Stimulated activated CD8-positive, alpha-beta memory T cell treated with anti-CD3 and anti-CD28 coated beads, Interleukin-15, amount 100 ng/mL, for 24 hours (primary cell): Measurements from ENCODE around the gene CTDSPL2.
"Not testable (repeated sequence)": the region's sequence is repeated elsewhere in the genome, so short reads cannot be mapped to it uniquely, and the experiment has no call there.

Experiments
- DNase-seq: peaks from one replicate; pipeline ENCODE4 v3.0.0-alpha.2; 2020; ENCODE audit warnings: low read depth

The CTDSPL2 gene

GRCh38 chr15:44541282-44541958 lies 114.0 kb downstream of the CTDSPL2 start:
- no peak for DNase-seq

GRCh38 chr15:44542596-44542995 lies 115.2 kb downstream of the CTDSPL2 start:
- no peak for DNase-seq

GRCh38 chr15:44544745-44545144 lies 117.3 kb downstream of the CTDSPL2 start:
- DNase-seq = not testable (repeated sequence)

DNA sequence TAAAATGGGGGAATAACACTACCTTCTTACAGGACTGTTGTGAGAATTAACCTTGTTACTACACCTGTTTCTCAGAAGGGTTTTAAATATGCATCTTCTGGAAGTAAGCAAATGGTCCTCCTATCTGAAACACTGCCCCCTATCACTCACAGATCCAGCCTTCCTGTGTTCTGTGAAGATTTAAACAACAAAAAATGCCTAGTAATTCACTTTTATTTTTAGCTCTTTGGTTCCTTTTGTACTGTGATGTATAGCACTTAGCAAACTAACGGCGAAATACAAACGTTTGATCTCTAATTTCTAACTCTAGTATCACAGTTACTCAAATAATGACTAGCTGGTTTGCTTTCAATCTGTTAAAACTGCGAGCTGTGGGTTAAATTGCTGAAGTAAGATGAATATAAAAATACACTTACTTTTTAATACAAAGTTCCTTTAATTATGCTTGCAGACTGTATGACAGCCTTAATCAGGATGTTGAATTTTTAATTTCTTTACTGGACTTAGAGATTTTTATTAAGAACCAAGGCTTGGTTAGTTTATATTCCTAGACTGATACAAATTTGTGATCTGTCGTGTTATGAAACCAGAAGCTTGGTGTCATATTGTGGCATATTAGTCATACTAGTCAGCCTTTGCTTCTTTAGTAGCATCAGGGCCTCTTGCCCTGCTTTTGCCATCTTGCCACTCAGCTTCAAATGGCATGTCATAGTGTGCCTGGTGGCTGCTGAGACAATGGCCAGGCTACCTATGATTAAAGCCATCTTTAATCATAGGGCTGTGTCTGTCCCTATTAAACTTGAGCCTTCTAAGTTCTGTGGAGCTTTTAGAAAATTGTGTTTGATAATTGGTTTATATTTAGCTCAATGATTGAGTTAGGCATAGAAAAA lies 118.7 kb downstream of the CTDSPL2 start:
- no peak for DNase-seq

DNA sequence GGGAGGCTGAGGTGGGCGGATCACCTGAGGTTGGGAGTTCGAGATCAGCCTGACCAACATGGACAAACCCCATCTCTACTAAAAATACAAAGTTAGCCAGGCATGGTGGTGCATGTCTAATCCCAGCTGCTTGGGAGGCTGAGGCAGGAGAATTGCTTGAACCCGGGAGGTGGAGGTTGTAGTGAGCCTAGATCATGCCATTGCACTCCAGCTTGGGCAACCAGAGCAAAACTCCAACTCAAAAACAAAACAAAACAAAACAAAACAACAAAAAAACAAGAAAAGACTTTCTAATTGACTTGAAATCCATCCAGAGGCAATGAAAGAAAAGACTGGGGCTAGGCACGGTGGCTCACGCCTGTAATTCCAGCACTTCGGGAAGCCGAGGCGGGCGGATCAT lies 121.7 kb downstream of the CTDSPL2 start:
- not testable (repeated sequence) for DNase-seq

DNA sequence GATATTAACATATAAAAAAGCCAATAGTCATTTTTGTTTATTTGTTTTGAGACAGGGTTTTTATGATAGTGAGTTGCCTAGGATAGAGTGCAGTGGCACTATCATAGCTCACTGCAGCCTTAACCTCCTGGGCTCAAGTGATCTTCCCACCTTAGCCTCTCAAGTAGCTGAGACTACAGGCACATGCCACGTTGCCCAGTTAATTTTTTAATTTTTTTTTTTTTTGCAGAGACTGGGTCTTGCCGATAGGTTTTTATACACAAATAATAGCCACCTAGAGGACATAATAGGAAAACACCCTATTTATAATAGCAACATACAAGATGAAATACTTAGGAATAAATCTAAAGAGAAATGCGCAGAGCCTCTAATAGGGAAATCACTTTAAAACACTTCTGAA lies 122.8 kb downstream of the CTDSPL2 start:
- no peak for DNase-seq

- DNase-seq = no peak
Observed at GRCh38 chr15:44550734-44551133, 123.3 kb downstream of the CTDSPL2 start.

DNA sequence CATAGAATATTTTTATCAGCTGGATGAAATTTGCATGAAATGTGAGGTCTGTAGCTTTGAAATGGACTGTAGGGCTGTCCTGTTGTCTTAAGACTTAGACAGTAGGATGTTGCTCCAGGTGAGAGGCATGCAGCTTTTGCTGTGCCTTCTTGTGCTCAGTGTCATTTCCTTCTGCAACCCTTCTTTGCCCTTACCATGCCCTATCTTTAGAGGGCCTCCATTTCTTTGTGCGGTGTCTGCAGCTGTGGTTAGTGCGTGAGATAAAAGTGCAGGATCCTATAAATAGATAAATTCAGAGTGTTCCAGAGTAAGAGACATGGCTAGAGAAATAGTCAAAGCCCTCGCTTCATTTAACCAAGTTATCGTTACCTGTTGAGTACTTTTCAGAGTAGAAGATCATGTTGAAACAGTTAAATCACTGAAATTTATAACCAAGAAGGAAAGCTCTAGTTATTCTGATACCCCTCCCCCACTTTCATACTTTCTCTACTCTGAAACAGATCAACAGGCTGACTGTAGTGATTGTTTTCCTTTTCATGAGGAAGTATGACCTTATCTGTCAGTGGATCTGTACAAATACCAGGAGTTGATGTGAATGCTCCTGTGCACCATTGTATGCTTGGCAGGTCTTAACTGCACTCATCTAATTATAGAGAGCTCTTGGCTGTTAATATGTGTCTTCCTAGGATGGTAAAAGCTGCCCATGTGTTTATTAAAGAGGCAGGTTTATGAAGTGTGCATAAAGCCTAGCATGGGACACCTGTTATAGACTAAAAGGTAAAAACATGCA lies 127.7 kb downstream of the CTDSPL2 start:
- no peak for DNase-seq

DNA sequence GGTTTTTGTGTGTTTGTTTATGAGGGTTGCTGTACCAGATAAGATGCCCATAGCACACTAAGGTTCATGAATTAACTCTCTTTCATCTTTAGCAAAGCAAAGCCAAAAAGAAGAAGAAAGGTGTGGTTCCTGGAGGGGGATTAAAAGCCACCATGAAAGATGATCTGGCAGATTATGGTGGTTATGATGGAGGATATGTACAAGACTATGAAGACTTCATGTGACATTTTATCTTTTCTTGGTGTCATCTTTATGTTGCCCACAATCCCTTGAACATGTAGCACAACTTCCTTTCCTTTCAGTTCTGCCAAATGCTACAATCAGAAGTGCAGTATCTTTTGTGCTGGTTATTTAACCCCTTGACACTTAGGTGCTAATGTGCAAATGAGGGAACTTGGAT lies 133.5 kb downstream of the CTDSPL2 start:
- DNase-seq = not testable (repeated sequence)

GRCh38 chr15:44565387-44566154 lies 138.1 kb downstream of the CTDSPL2 start:
- no peak for DNase-seq

DNA sequence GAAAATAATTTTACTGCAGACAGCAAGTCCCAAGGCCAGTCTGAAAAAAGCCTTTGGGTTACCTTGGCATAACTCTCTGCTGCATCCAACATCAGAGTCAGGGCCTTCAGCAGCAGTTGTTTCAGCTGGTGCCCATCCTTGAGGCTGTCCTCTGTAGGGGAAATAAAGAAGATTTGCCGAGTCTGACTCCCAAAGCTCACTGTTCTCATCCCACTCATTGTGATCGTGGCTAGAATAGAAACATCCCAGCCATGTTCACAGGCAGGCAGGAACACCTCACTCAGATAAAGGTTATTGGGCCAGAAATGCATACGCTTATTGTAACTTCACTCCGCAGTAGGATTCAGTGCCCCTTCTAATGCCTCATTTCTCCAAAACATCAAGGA lies 138.7 kb downstream of the CTDSPL2 start:
- DNase-seq = no peak

GRCh38 chr15:44568338-44568737 lies 140.9 kb downstream of the CTDSPL2 start:
- no peak for DNase-seq

DNA sequence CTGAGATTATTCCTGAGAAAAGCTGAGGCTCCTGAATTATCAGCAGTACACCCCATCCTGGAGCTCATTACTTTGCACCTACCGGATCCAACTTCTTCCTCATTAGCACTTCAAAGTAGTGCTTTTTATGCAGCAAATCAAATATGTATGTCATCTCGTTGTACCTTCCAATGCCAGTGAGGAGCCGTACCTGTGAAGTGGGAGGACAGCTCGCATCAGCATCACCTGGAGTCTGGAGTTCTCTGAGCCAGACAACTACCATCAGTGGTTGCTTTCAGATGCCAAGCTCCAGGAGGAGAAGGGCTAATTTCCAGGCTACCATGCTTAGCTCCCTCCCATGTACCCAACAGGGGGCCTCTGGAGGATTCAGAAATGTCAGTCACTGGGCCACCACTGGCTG lies 141.9 kb downstream of the CTDSPL2 start:
- no peak for DNase-seq

- no peak for DNase-seq
Observed at GRCh38 chr15:44570361-44570760, 142.9 kb downstream of the CTDSPL2 start.

- no peak for DNase-seq
Observed at GRCh38 chr15:44573386-44573785, 146.0 kb downstream of the CTDSPL2 start.

- DNase-seq = no peak
Observed at GRCh38 chr15:44574734-44575133, 147.3 kb downstream of the CTDSPL2 start.
